GM15510 (cell line): ENCODE data around the gene EMC9.

Source experiments
- POLR2A ChIP-seq: IDR thresholded peaks from 3 replicates; pipeline ENCODE4 v1.6.1; 2011; ENCODE audit warnings: borderline replicate concordance; ENCODE audit not compliant: insufficient read length; ENCODE audit errors: extremely low read depth

EMC9 gene

GRCh38 chr14:24181371-24182077, 40.1 kb upstream of the EMC9 start:
- no peak for TF ChIP-seq POLR2A

DNA sequence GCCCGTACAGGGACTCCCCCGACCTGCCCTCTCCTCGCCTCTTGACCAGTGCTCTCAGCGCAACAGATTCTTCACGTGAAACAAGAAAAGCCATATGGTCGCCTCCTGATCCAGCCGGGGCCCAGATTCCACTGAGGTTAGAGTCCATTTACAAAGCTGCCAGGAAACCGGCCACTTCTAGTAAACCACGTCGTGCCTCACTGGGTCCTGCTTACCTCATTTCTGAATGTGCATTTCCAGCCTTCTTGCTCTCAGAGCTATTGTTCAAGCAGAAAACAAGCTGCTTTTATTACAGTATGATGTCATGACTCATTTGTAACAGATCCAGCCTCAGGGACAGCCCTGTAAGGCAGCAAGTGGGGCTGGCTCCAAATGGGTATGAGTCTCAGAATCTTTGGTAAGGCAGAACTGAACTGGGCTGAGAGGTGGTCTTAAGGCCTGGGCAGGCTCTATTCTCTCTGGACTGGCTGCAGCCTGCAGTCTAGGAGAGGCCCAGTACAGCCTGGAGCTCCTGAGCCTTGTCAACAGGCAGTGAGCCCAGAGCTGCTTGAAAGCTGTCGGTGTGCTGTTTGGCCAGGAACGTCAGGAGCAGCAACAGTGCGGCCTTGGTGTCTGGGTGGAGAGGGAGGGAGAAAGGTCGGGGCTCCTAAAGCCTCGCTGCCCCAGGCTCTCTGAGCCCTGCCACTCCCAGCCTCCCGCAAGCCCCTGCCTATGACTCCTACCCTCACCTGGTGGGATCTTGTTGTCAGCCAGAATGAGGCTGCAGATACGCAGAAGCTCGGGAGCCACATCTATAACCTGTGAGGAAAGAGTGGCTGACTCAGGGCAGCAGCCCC, 38.8 kb upstream of the EMC9 start:
- TF ChIP-seq POLR2A, result no peak

DNA sequence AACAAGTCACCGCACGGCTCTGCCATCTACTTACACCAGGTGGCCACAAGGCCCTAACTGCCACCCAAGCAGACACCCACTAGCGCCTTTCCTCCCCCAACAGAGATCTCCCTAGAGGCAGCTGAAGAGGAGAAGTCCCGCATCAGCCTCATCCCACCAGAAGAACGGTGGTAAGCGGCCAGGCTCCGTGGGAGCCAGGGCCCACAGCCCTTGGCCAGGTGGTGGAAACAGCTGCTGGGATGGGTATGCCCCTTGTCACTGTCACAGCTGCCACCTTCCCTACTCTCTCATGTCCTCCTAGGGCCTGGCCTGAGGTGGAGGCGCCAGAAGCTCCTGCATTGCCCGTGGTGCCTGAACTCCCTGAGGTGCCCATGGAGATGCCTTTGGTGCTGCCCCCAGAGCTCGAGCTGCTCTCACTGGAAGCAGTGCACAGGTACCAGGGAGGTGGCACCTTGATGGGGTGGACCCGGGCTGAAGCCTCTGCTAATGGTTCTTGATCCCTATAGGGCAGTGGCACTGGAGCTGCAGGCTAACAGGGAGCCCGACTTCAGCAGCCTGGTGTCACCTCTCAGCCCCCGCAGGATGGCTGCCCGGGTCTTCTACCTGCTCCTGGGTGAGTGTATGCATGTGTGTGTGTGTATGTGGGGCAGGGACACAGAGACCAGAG, 38.0 kb upstream of the EMC9 start:
- TF ChIP-seq POLR2A, result no peak

- peak; percentile 12 for TF ChIP-seq POLR2A
Measured at GRCh38 chr14:24178399-24179178, 37.2 kb upstream of the EMC9 start.

- no peak for TF ChIP-seq POLR2A
Measured at GRCh38 chr14:24177891-24178290, 36.5 kb upstream of the EMC9 start.

- TF ChIP-seq POLR2A, result no peak
Measured at GRCh38 chr14:24177041-24177825, 35.8 kb upstream of the EMC9 start.

GRCh38 chr14:24176599-24176998, 35.2 kb upstream of the EMC9 start:
- no peak for TF ChIP-seq POLR2A

GRCh38 chr14:24172871-24173281, 31.5 kb upstream of the EMC9 start:
- TF ChIP-seq POLR2A, result no peak

DNA sequence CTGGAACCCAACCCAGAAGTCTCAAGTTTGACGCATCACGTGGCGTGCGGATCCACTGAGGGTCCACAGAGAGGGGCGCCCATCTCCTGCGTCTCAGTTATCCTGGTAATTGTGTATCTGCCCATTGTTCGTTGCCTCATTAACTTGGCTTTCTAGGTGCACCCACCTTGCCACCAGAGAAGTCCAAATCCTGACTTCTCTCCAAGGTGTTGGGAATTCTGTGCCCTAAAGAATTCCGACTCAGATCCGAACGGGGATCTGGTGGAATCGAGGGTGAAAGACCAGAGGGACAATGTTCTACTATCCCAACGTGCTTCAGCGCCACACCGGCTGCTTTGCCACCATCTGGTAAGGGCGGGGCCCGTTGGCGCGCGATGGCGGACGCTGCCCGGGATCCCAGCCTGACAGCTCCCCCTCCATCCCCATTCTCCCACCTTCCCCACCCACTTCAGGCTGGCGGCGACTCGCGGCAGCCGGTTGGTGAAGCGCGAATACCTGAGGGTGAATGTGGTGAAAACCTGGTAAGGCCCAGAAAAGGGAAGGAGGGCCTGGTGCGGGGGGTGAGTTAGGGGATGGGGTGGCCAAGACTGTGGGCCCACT, 31.0 kb upstream of the EMC9 start:
- no peak for TF ChIP-seq POLR2A

- peak; percentile 54 for TF ChIP-seq POLR2A
Measured at GRCh38 chr14:24171422-24172260, 30.2 kb upstream of the EMC9 start, which contains the start of gene REC8. TSS of gene REC8 (plus strand) at chr14:24172080. CDS start at chr14:24172553, 473 bp downstream.

GRCh38 chr14:24167469-24168114, 26.2 kb upstream of the EMC9 start:
- TF ChIP-seq POLR2A, result no peak

GRCh38 chr14:24165785-24166184, 24.4 kb upstream of the EMC9 start:
- no peak for TF ChIP-seq POLR2A
